ENCODE data around the gene DDAH2.

The DDAH2 gene, protein sequence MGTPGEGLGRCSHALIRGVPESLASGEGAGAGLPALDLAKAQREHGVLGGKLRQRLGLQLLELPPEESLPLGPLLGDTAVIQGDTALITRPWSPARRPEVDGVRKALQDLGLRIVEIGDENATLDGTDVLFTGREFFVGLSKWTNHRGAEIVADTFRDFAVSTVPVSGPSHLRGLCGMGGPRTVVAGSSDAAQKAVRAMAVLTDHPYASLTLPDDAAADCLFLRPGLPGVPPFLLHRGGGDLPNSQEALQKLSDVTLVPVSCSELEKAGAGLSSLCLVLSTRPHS

GRCh38 chr6:31728767-31729514, at the start of gene DDAH2:
Gene DDAH2, minus strand, starts transcription at chr6:31729299. Its CDS starts 138 bp downstream, at chr6:31729161.
- no peak for DNase-seq

- DNase-seq = no peak
Measured at GRCh38 chr6:31778193-31778592, 49.1 kb upstream of the DDAH2 start.

GRCh38 chr6:31777667-31778050, 48.6 kb upstream of the DDAH2 start:
- no peak for DNase-seq

DNA sequence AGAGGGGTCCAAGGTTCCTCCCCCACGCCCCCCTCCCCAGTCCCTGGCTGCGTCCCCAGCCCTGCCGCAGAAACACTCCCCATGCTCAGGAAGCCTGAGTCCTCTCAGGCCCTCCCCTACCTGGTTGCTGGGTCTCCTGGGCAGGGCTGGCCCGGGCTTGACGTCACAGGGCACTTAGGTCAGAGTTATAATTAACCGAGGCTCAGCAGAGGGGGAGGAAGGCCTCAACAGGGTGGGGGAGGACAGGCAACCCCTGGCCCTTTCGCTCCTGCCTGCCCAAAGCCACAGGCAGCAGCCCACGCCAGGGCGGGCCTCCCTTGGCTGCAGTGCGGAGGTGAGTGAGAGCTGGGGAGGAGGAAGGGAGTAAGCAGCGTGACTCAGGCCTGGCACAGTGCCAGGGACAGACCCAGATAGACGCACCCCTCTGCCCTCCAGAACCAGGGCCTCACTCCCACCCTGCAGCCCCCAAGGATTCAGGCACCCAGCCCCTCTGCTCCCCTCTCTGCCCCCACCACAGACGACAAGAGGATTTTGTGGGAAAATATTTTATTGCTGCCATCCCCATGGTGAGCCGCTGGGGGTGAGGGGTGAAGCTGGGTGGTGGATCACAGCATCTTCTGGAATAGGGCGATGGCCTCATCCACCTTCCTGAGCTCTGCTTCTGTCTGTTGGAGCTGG, 48.0 kb upstream of the DDAH2 start, which contains the start of gene VWA7:
TSS of gene VWA7 (minus strand) at position 340 of the 678 bp plus-strand sequence. CDS start 549 bp downstream, outside the sequence.
- DNase-seq = peak; percentile 98

DNA sequence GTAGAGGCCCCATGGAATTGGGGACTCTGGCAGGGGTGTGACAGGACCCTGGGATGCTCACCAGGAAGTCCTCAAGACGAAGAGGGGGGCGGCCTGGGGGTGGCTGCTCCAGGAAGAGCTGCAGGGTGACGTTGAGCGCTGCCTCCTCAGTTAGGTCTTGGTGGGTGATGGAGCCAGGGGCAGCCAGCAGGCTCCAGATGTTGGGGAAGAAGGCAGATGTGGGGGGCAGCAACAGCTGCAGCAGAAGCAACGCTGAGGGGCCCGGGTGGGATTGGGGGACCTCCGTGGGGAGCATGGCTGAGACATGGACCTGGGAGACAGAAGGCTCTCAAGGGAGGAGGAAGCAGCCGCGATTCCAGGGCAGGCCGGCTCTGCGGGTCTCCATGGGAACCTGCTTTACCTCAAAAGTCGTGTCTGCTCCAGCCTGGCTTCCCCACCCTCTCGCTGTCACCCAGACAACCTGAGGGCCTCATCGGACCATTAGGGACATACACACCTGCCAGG, 47.4 kb upstream of the DDAH2 start:
- peak; percentile 88 for DNase-seq

DNA sequence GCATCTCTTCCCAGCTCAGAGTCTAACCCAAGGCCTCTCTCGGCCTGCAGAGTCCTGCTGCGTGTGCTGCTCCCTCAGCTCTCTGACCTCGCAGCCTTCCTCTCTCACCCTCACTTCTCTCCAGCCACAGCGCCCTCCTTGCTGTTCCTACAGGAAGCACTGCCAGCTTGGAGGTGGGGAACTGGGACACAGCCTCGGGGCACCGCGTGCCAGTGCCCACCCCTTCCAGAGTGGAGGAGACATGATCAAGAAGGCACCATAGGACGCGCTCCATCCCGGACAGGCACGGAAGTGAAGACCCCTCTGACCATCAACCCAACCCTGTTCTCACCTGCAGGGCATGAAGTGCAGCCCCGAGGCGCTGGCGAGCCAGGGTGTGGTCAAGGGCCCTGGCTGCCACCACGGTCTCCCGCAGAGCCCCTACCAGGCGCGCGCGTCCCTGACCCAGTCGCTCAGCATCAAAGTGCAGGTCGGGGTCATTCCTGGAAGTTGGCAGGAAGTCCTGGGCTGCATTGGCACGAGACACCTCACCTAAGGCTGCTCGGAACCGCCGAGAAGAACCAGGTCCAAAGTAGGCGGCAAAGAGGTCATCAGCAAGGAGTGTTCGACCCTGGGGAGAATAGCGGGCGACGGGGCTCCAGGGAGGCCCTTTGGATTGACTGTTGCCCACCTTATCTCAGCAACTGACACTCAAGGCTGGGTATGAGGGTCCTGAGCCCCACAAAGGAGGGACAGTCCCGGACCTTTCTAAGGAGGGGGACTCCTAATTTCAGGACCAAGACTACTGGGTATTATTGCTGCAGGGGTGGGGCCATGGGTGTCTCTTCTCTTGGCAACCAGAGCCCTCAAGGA, 46.8 kb upstream of the DDAH2 start:
- no peak for DNase-seq

DNA sequence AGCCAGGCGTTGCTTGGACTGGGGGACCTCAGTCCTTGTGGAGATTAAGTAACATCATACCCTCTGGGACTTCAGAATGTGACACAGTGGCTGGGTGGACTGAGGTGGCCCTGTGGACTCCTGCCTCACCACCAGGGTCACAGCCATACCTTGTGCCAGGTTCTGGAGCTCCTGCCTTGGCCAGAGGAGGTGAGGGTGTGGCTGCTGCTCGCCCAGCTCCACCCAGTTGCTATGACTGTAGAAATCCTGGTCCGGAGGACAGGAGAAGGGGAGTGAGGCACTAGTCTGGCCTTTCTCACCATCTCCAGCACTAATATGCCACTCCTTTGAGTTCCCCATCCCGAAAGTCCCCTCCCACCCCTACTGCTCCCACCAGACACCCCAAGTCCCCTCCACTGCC, 46.1 kb upstream of the DDAH2 start:
- DNase-seq = no peak

DNA sequence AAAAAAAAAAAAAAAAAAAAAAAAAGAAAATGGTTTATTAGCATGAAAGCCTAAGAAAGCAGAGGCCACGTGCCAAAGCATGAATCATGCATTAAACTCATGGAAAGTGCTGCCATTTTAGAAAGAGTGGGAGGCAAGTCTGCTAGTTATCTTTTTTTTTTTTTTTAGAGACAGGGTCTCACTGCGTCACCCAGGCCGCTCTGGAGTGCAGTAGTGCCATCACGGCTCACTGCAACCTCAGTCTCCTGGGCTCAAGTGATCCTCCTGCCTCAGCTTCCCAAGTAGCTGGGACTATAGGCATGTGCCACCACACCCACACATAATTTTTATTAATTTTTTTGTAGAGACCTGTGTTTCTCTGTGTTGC, 42.9 kb upstream of the DDAH2 start:
- DNase-seq = no peak

- DNase-seq = no peak
Measured at GRCh38 chr6:31770860-31771259, 41.8 kb upstream of the DDAH2 start.

- peak; percentile 96 for DNase-seq
Measured at GRCh38 chr6:31769684-31770371, 40.7 kb upstream of the DDAH2 start.

GRCh38 chr6:31768363-31769257, 39.5 kb upstream of the DDAH2 start:
- no peak for DNase-seq

- DNase-seq = no peak
Measured at GRCh38 chr6:31767096-31767645, 38.1 kb upstream of the DDAH2 start.

- no peak for DNase-seq
Measured at GRCh38 chr6:31765910-31766794, 37.1 kb upstream of the DDAH2 start.

GRCh38 chr6:31765559-31765909, 36.4 kb upstream of the DDAH2 start:
- DNase-seq = no peak

DNA sequence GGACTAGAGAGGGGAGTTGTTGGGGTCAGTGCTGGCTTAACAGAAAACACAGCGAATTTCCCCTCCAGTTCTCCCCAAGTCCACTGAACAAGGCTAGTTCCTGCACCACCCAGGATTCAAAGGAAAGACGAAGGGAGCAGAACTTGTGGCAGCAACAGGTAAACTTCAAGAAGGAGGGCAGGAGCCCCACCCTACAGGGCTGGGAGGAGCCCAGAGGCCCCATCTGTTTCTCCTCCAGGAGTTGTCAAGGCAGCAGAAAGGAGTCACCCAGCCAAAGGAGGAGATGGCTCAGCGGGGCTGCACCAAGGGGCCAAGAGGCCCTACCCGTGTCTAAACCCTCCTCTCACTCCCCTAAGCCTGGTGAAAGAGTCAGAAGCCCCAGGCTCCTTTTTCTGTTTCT, 35.1 kb upstream of the DDAH2 start:
- no peak for DNase-seq

- DNase-seq = no peak
Measured at GRCh38 chr6:31763619-31763940, 34.5 kb upstream of the DDAH2 start.

DNA sequence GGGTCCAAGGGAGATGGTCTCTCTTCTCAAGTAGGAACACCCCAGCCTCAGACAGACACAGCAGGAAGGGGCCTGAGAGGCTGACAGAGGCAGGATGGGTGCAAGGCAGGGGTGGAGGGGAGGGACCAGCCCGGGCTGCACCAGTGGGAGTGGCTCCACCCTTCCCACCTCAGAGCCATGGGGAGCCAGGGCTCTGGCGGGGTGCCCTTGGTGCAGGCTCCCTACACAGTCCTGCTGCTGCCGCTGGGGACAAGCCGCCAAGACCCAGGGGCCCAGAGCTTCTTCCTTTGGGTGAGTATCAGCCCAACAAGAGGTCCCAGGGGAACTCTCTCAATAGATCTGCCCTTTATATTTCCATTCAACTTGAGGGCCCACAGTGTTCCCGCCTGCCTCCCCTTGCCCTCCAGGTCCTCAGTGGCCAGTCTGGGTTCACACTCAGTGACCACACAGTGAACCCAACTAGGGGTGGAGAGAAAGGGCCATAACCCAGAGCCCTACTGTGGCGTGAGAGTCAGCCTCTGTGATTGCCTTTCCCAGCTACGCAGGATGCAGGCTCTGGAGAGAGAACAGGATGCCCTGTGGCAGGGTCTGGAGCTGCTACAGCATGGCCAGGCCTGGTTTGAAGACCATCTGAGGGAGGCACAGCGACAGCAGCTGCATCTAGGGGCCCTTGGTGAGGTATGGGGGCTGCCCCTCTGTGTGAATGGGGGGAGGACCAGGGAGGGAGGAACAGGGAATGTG, 33.9 kb upstream of the DDAH2 start:
- DNase-seq = no peak

DNA sequence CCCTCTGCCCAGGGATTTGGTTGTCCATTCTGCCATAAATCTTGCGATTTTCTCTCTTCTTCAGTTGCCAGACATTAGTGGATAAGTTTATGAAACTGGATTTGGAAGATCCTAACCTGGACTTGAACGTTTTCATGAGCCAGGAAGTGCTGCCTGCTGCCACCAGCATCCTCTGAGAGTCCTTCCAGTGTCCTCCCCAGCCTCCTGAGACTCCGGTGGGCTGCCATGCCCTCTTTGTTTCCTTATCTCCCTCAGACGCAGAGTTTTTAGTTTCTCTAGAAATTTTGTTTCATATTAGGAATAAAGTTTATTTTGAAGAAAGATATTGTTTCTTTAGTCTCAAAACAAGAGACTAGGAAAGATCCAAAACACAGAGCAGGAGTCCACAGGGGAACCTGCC, 33.3 kb upstream of the DDAH2 start, which contains the start of gene SAPCD1:
TSS of gene SAPCD1 (plus strand) at position 301 of the 400 bp plus-strand sequence. CDS start 399 bp downstream, outside the sequence.
- DNase-seq = no peak

- no peak for DNase-seq
Measured at GRCh38 chr6:31761343-31761742, 32.2 kb upstream of the DDAH2 start.
